Epithelial cell of esophagus (primary cell): ENCODE data around the gene CFAP97.
A peak's percentile ranks its signal among the peaks of the same experiment; 100 is the strongest.
"Not testable (repeated sequence)": the region's sequence is repeated elsewhere in the genome, so short reads cannot be mapped to it uniquely, and the experiment has no call there.

ENCODE experiments used
- DNase-seq: peaks from one replicate; pipeline ENCODE4 v3.0.0; 2010; ENCODE audit warnings: low read depth
- H3K4me3 ChIP-seq: 2 replicates; pipeline ENCODE4 v1.5.1; 2011; ENCODE audit warnings: mild to moderate bottlenecking, low read length, control low read depth
- CTCF ChIP-seq: IDR thresholded peaks from 2 replicates; pipeline ENCODE4 v1.5.1; 2011; ENCODE audit warnings: low read depth, mild to moderate bottlenecking, low read length, control low read depth, inconsistent platforms; ENCODE audit not compliant: insufficient read depth; ENCODE audit errors: missing control alignments

The CFAP97 gene

GRCh38 chr4:185210102-185210981, 6.5 kb upstream of the CFAP97 start:
- no peak for TF ChIP-seq CTCF
- H3K4me3 ChIP-seq, result peak overlapping the region; percentile 75
- peak; percentile 48 for DNase-seq

DNA sequence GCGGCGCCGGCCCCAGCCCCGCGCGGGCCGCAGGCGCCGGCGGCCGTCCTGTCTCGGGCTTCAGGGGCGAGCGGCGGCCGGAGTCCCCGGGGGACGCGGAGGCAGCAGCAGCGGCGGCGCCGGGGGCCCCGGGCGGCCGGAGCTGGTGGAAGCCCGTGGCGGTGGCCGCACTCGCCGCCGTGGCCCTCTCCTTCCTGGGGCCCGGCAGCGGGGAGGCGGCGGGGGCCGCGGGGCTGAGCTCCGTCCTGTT, 6.0 kb upstream of the CFAP97 start:
- H3K4me3 ChIP-seq, result peak overlapping the region; percentile 75
- not testable (repeated sequence) for DNase-seq

DNA sequence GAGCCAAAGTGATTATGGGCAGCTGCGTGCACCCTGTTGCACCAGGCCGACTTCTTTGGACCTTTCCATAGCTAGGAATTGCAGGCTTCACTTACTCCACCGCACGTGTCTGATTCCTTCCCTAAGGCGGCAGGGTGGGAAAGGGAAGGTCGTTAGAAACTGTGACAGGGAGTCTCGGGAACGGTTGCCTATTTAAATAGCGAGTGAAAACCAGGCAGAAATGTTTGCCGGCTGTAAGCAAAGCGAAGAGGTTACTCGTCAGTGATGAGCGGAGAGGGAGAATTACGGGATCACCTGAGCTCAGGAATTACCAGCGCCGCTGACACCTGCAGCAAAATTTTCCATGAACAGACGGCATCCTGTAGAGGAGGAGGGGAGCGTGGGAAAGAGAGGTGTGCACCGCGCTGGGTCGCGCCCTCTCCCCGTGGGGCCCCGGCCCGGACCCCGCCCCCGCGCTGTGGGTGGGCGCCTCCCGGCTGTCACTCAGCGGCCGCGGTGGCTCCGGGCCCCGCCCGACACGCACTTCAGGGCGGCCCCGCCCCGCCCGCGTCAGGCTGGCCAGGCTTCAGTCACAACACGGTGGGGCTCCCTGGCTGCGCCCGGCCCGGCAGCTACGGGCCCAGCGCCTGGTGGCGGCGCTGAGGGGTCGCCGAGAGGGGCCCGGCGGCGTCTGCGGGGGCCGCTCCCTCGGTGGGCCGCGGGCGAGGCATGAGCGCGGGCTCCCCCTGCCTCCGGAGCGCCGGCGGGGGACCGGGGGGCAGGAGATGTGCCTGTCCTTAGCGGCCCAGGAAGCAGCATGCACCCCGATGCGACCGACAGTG, 5.4 kb upstream of the CFAP97 start, which contains the start of gene SNX25:
TSS of gene SNX25 (plus strand) at position 568 of the 821 bp plus-strand sequence. CDS start at position 797, 229 bp downstream.
- H3K4me3 ChIP-seq, result peak within 1 kb of the TSS; percentile 75
- DNase-seq, result peak; percentile 84
- no peak for TF ChIP-seq CTCF

DNA sequence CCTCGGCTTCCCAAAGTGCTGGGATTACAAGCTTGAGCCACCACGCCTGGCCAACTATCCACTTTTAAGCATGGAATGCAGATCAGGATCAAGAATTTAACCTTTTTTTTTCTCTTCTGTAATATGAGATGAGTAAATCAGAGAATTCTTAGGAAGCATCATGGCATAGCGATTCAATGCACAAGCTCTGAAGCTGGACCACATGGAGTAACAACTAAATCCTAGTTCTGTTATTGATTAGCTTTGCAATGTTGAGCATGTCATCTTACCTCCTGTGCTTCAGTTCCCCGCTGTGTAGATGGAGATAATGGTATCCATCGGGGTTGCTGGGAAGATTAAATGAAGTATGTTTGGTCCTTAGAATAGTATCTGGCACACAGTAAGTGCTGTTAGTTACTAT, 3.7 kb upstream of the CFAP97 start:
- no peak for TF ChIP-seq CTCF
- H3K4me3 ChIP-seq, result no peak overlapping the region
- DNase-seq, result no peak

- H3K4me3 ChIP-seq, result no peak overlapping the region
- TF ChIP-seq CTCF, result no peak
- DNase-seq, result no peak
These were observed 2.0 kb upstream of the CFAP97 start for GRCh38 chr4:185205697-185206342.

DNA sequence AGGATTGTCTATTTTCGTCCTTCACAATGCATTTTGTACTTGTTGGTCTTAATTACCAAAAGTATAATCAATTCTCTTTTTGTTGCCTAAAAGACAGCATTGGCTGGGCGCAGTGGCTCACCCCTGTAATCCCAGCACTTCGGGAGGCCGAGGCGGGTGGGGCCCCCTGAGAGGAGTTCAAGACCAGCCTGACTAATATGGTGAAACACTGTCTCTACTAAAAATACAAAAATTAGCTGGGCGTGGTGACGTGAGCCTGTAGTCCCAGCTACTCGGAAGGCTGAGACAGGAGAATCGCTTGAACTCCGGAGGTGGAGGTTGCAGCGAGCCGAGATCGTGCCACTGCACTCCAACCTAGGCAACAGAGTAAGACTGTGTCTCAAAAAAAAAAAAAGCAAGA, 1.3 kb upstream of the CFAP97 start:
- H3K4me3 ChIP-seq, DNase-seq: not testable (repeated sequence)

GRCh38 chr4:185204238-185204910, 574 bp upstream of the CFAP97 start:
- no peak for TF ChIP-seq CTCF
- H3K4me3 ChIP-seq, result peak overlapping the region; percentile 61
- DNase-seq, result peak; percentile 41
